Right lobe of liver (tissue), 6 donors: ENCODE measurements around the gene RFXAP. TPM values are rescaled to one million over a fixed set of nuclear protein-coding genes. Genes with fewer than 3 reads are reported as not detected.
A peak's percentile ranks its signal among the peaks of the same experiment; 100 is the strongest.

Source experiments
- ATAC-seq, 4 donors: fragments of 200-7000 bp; cut with Tn5 transposase; one replicate each; pipeline ENCODE4 v1.9.1; 2020; ENCODE audit warnings: mild to moderate bottlenecking in 4 of 4, moderate library complexity in 4 of 4
- DNase-seq, 3 donors: peaks; one replicate each; pipeline ENCODE4 v3.0.0-alpha.2; 2020
- H3K27ac ChIP-seq, 3 donors: fragments of 200-600 bp; one replicate each; pipeline ENCODE4 v1.8.0; 2022
- H3K27me3 ChIP-seq, 2 donors: fragments of 200-600 bp; one replicate each; pipeline ENCODE4 v1.8.0; 2022
- H3K36me3 ChIP-seq, 4 donors: fragments of 200-600 bp; sonication (generic) in 1 of 4; one replicate each; pipeline versions ENCODE4 v1.5.1 to v1.8.0; 2017 to 2022; ENCODE audit warnings: control low read depth in 1 of 4
- H3K4me1 ChIP-seq, 4 donors: fragments of 200-600 bp; sonication (generic) in 1 of 4; one replicate each; pipeline versions ENCODE4 v1.5.1 to v1.8.0; 2017 to 2022; ENCODE audit warnings: control low read depth in 1 of 4
- H3K4me3 ChIP-seq, 3 donors: fragments of 200-600 bp; one replicate each; pipeline ENCODE4 v1.8.0; 2022
- H3K9me3 ChIP-seq, 4 donors: fragments of 200-600 bp; sonication (generic) in 1 of 4; one replicate each; pipeline versions ENCODE4 v1.5.1 to v1.8.0; 2017 to 2022; ENCODE audit warnings: control low read depth in 1 of 4
- POLR2A ChIP-seq: fragments of 450-650 bp; IDR thresholded peaks from one replicate; pipeline ENCODE4 v1.6.1; 2017; ENCODE audit warnings: antibody characterized with exemption, mild to moderate bottlenecking
- WGBS: methylation state at CpG from one replicate; pipeline ENCODE4 v1.1.6; 2018; ENCODE audit warnings: low coverage, low lambda C conversion rate; ENCODE audit not compliant: insufficient coverage; ENCODE audit errors: missing lambda C conversion rate; 5-methylcytosine and 5-hydroxymethylcytosine counted together
- intact Hi-C, 2 donors: fragments of 100-400 bp; cut with DNase I; formaldehyde crosslinking; loops; one replicate each; pipeline versions ENCODE4 v1.11.2 to v1.14.1; 2022
- long read RNA-seq: library from polyadenylated mRNA; unstranded; transcript quantifications from one replicate; pipeline ENCODE4 v2.0.0, GENCODE V29; 2019
- total RNA-seq, 6 experiments: library from RNA; depleted of rRNA in 2 of 6; stranded (reverse); fragments of >200 nt in 2 of 6; fragmentation: NEBNext Ultra II Directional in 3 of 6; extraction: Animal tissue kit (Norgen Biotek cat#: 25700) in 3 of 6; gene quantifications; one replicate each; pipeline versions ENCODE4 v1.1.0 to v1.2.4, GENCODE V29; 2016 to 2023
- TF ChIP-seq, protein P1 (sequence below), 4 donors: fragments of 200-600 bp in 3 of 4; fragments of 450-650 bp in 1 of 4; IDR thresholded peaks; one replicate each; pipeline versions ENCODE4 v1.5.1 to v1.8.0; 2016 to 2022; ENCODE audit warnings: antibody characterized with exemption in 4 of 4, mild to moderate bottlenecking in 2 of 4
- donor health status: DM: no; HTN: yes; CAD: no.
- donor health status: DM: no; HTN: no; CAD: no.
- donor health status: DM: no; HTN: no; CAD: no.
- donor health status: DM: no; HTN: yes; CAD: no.
- donor health status: DM: no; HTN: yes; CAD: no.

Gene RFXAP, protein sequence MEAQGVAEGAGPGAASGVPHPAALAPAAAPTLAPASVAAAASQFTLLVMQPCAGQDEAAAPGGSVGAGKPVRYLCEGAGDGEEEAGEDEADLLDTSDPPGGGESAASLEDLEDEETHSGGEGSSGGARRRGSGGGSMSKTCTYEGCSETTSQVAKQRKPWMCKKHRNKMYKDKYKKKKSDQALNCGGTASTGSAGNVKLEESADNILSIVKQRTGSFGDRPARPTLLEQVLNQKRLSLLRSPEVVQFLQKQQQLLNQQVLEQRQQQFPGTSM
- total RNA-seq = 1 to 10 TPM in 3 of 6 experiments, under 1 TPM in 3; 0.50 to 1.6 (median 1.0) TPM
- long read RNA-seq, partial matches to known transcripts = 0 of 1 reads
- long read RNA-seq, other reads (novel, unspliced or antisense) = 1 of 1 reads

DNA sequence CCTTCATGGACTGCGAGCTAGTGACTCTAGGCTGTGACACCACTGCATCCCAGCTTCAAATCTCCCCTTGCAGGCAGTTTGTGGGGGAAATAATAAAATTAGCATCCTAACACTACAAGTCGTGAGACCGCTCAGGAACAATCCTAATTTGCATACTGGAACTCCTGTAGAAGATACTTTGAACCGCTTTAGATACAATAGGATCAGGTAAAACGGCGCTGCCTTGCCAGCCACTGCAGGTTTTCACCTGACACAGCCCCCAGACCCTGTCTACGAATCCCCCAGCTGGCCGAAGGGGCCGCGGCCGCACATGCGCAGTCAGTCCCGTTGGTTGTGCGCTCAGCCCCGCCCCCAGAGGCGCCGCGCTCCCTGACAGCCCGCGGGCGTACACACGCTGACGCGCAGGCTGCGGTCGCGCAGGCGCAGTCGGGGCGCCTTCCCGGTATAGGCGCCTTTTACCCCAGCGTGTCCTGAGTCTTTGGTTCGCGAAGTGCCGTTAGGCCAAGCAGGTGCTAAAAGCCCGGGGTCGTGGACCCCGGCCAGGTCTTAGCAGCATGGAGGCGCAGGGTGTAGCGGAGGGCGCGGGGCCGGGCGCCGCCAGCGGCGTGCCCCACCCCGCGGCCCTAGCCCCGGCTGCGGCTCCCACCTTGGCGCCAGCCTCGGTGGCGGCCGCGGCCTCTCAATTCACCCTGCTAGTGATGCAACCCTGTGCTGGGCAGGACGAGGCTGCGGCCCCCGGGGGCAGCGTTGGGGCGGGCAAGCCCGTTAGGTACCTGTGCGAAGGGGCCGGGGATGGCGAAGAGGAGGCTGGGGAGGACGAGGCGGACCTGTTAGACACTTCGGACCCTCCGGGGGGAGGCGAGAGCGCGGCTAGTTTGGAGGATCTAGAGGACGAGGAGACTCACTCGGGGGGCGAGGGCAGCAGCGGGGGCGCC lies at the start of gene RFXAP:
TSS of gene RFXAP (plus strand) at position 419 of the 935 bp plus-strand sequence. CDS start at position 555, 136 bp downstream.
- Histone ChIP-seq H3K27me3 (no peaks in the 10 kb centered on the region), H3K4me3 (peak within 1 kb of the TSS; percentile 70 to 96 (median 73)), H3K36me3 (no peaks in the 10 kb centered on the region), H3K4me1 (peaks cover 0 to 13% (median 0%) of the 10 kb centered on the region in 4 donors), H3K9me3 (no peaks in the 10 kb centered on the region), H3K27ac (peak within 1 kb of the TSS; percentile 54 to 74 (median 70))
- 1% methylated on average over 33 of the region's 78 CpGs for WGBS
- intact Hi-C loops = no loop called here
- peak; percentile 57 for TF ChIP-seq POLR2A
- TF ChIP-seq, protein P1, sequence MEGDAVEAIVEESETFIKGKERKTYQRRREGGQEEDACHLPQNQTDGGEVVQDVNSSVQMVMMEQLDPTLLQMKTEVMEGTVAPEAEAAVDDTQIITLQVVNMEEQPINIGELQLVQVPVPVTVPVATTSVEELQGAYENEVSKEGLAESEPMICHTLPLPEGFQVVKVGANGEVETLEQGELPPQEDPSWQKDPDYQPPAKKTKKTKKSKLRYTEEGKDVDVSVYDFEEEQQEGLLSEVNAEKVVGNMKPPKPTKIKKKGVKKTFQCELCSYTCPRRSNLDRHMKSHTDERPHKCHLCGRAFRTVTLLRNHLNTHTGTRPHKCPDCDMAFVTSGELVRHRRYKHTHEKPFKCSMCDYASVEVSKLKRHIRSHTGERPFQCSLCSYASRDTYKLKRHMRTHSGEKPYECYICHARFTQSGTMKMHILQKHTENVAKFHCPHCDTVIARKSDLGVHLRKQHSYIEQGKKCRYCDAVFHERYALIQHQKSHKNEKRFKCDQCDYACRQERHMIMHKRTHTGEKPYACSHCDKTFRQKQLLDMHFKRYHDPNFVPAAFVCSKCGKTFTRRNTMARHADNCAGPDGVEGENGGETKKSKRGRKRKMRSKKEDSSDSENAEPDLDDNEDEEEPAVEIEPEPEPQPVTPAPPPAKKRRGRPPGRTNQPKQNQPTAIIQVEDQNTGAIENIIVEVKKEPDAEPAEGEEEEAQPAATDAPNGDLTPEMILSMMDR (IDR thresholded peaks at IDR 0.05) = peak in 3 of 4 donors; percentile 2 to 27 (median 18)
- ATAC-seq = peak; percentile 97 to 99 (median 98)
- DNase-seq = peak; percentile 94 to 95 (median 94)

DNA sequence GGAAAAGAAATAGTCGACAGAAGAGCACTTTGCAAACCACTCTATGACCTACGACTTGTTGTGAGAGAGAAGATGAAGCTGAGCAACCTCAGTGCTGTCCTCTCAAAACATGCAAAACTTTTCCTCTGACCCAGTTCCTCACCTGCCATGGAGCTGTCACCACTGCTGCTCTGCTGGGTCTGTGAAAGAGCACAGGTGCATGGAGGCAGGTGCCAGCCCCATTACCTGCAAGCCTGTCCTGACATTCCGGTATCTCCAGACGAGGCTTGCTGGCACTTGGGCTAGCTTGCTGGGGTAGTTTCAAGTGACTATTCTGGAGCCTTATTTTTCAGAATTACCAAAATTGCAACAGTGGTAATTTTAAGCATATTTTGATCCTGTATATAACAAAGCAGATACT lies 49.5 kb upstream of the RFXAP start:
- DNase-seq (no peak), ATAC-seq (no peak)
- Histone ChIP-seq H3K9me3 (no peaks in the 10 kb centered on the region), H3K27me3 (no peaks in the 10 kb centered on the region), H3K4me3 (no peak overlapping the region), H3K36me3 (no peaks in the 10 kb centered on the region), H3K27ac (no peak overlapping the region), H3K4me1 (no peaks in the 10 kb centered on the region)
- TF ChIP-seq, protein P1 (IDR thresholded peaks at IDR 0.05) = no peak
- WGBS = 65% methylated on average over 4 of the region's 4 CpGs
- intact Hi-C loops = no loop called here

DNA sequence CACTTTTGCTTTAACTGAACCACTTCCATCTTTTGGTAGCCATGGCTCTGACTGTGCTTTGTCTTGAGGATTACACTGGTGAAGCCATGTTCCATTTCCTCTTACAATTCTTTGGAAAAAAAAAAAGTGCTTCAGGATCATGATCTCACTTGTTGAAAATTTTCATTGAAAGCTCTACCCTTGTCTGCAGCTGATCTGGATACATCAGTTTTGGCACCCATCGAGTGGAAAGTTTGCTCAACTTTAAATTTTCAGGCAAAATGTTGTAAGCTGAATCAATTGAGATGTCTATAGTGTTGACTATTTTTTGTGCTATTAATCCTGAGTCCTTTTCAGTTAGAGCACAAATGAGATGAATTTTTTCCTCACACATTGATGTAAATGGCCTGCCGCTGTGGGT lies 48.3 kb upstream of the RFXAP start:
- H3K27ac ChIP-seq = no peak overlapping the region
- H3K4me1 ChIP-seq = no peaks in the 10 kb centered on the region
- WGBS = 59% methylated on average over 2 of the region's 2 CpGs
- ATAC-seq (no peak), DNase-seq (no peak)
- H3K36me3 ChIP-seq = no peaks in the 10 kb centered on the region
- H3K4me3 ChIP-seq = no peak overlapping the region
- TF ChIP-seq, protein P1 (IDR thresholded peaks at IDR 0.05) = no peak
- TF ChIP-seq POLR2A = no peak
- intact Hi-C loops = no loop called here
- H3K27me3 ChIP-seq = no peaks in the 10 kb centered on the region
- no peaks in the 10 kb centered on the region for H3K9me3 ChIP-seq

DNA sequence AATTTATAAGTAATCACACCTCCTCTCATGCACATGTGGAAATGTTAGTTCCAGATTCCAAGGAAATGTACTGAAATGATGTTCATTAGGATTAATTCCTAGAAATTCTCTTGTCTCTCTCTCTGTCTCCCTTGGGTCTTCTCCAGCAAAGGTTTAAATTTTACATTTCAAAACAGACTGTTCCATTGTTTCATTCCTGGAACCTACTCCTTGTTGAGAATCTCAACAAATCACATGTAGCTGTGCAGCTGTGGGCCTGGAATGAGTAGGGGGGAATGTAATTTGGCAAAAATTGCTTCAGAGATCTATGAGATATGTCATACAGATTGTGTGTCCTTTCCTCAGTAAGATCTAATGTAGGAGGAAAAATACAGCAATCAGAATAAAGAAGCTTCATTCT lies 46.2 kb upstream of the RFXAP start:
- H3K9me3 ChIP-seq = no peaks in the 10 kb centered on the region
- H3K27me3 ChIP-seq = no peaks in the 10 kb centered on the region
- no peaks in the 10 kb centered on the region for H3K36me3 ChIP-seq
- DNase-seq = no peak
- no peak overlapping the region for H3K27ac ChIP-seq
- TF ChIP-seq, protein P1 (IDR thresholded peaks at IDR 0.05) = no peak
- TF ChIP-seq POLR2A = no peak
- no peak for ATAC-seq
- H3K4me1 ChIP-seq = no peaks in the 10 kb centered on the region
- intact Hi-C loops = no loop called here
- no peak overlapping the region for H3K4me3 ChIP-seq
